Islet precursor cell (in vitro differentiated cells): ENCODE results near the gene DDX1.

Experiments used
- DNase-seq: peaks from one replicate; pipeline ENCODE4 v3.0.0-alpha.2; 2018

The DDX1 gene

GRCh38 chr2:15649561-15650255 is 58.0 kb downstream of the DDX1 start:
- no peak for DNase-seq

- no peak for DNase-seq
Measured at GRCh38 chr2:15650616-15651366, 59.1 kb downstream of the DDX1 start.

- no peak for DNase-seq
Measured at GRCh38 chr2:15651367-15651727, 59.7 kb downstream of the DDX1 start.

GRCh38 chr2:15652252-15652651 is 60.6 kb downstream of the DDX1 start:
- no peak for DNase-seq

- DNase-seq = peak; percentile 92
Measured at GRCh38 chr2:15652801-15653200, 61.1 kb downstream of the DDX1 start.

- peak; percentile 75 for DNase-seq
Measured at GRCh38 chr2:15653806-15654726, 62.4 kb downstream of the DDX1 start.

GRCh38 chr2:15654727-15655073 is 63.0 kb downstream of the DDX1 start:
- no peak for DNase-seq

GRCh38 chr2:15655123-15655887 is 63.6 kb downstream of the DDX1 start:
- DNase-seq = no peak

GRCh38 chr2:15656090-15656489 is 64.4 kb downstream of the DDX1 start:
- no peak for DNase-seq

- DNase-seq = no peak
Measured at GRCh38 chr2:15657759-15658158, 66.1 kb downstream of the DDX1 start.

- no peak for DNase-seq
Measured at GRCh38 chr2:15658911-15659310, 67.2 kb downstream of the DDX1 start.

GRCh38 chr2:15660491-15661294 is 69.0 kb downstream of the DDX1 start:
- DNase-seq = peak; percentile 39

GRCh38 chr2:15661295-15661569 is 69.6 kb downstream of the DDX1 start:
- no peak for DNase-seq

- peak; percentile 30 for DNase-seq
Measured at GRCh38 chr2:15662026-15662425, 70.4 kb downstream of the DDX1 start.

GRCh38 chr2:15662579-15662978 is 70.9 kb downstream of the DDX1 start:
- no peak for DNase-seq

GRCh38 chr2:15663802-15664201 is 72.1 kb downstream of the DDX1 start:
- no peak for DNase-seq

- no peak for DNase-seq
Measured at GRCh38 chr2:15664273-15665066, 72.8 kb downstream of the DDX1 start.

GRCh38 chr2:15665067-15665942 is 73.6 kb downstream of the DDX1 start:
- DNase-seq = no peak

- DNase-seq = no peak
Measured at GRCh38 chr2:15665943-15666460, 74.3 kb downstream of the DDX1 start.
